Mesendoderm (in vitro differentiated cells): Measurements from ENCODE around the gene ABHD2.
A peak's percentile ranks its signal among the peaks of the same experiment; 100 is the strongest.

Experiments used
- DNase-seq: peaks from one replicate; pipeline ENCODE4 v3.0.0; 2013
- H2AK5ac ChIP-seq: 2 replicates; pipeline ENCODE4 v1.6.1; 2013; ENCODE audit warnings: low read length, inconsistent platforms
- H2BK120ac ChIP-seq: 2 replicates; pipeline ENCODE4 v1.6.1; 2013; ENCODE audit warnings: low read depth, mild to moderate bottlenecking, low read length, moderate library complexity, mixed read lengths
- H2BK15ac ChIP-seq: replicated peaks from 2 replicates; pipeline ENCODE4 v1.6.1; 2013; ENCODE audit warnings: low read depth, mild to moderate bottlenecking, moderate library complexity
- H2BK5ac ChIP-seq: 2 replicates; pipeline ENCODE4 v1.6.1; 2013; ENCODE audit warnings: low read length, inconsistent platforms
- H3K18ac ChIP-seq: 2 replicates; pipeline ENCODE4 v1.6.1; 2013; ENCODE audit warnings: mild to moderate bottlenecking, low read length, mixed read lengths
- H3K23ac ChIP-seq: one replicate; pipeline ENCODE4 v1.6.1; 2013; ENCODE audit warnings: low read length
- H3K27ac ChIP-seq: 2 replicates; pipeline ENCODE4 v1.5.1; 2013; ENCODE audit warnings: low read depth, mild to moderate bottlenecking, inconsistent platforms, low read length, moderate library complexity
- H3K27me3 ChIP-seq: 2 replicates; pipeline ENCODE4 v1.6.1; 2013; ENCODE audit warnings: low read length, control low read depth, mild to moderate bottlenecking, inconsistent platforms; ENCODE audit not compliant: insufficient read depth, poor library complexity
- H3K36me3 ChIP-seq: 2 replicates; pipeline ENCODE4 v1.6.1; 2013; ENCODE audit warnings: low read length, inconsistent platforms; ENCODE audit not compliant: control insufficient read depth, insufficient read depth
- H3K4ac ChIP-seq: one replicate; pipeline ENCODE4 v1.6.1; 2013; ENCODE audit warnings: low read depth, mild to moderate bottlenecking, low read length, moderate library complexity
- H3K4me1 ChIP-seq: 2 replicates; pipeline ENCODE4 v1.6.1; 2013; ENCODE audit warnings: low read depth, low read length, inconsistent platforms; ENCODE audit not compliant: control insufficient read depth
- H3K4me2 ChIP-seq: 2 replicates; pipeline ENCODE4 v1.6.1; 2013; ENCODE audit warnings: low read length
- H3K4me3 ChIP-seq: 2 replicates; pipeline ENCODE4 v1.5.1; 2013; ENCODE audit warnings: mild to moderate bottlenecking, low read length
- H3K56ac ChIP-seq: one replicate; pipeline ENCODE4 v1.6.1; 2013; ENCODE audit warnings: low read length
- H3K79me1 ChIP-seq: 2 replicates; pipeline ENCODE4 v1.6.1; 2013; ENCODE audit warnings: low read length, inconsistent platforms
- H3K79me2 ChIP-seq: 2 replicates; pipeline ENCODE4 v1.6.1; 2013; ENCODE audit warnings: mild to moderate bottlenecking, low read length; ENCODE audit not compliant: control insufficient read depth, insufficient read depth
- H3K9ac ChIP-seq: 2 replicates; pipeline ENCODE4 v1.6.1; 2013; ENCODE audit warnings: low read length, inconsistent platforms
- H4K5ac ChIP-seq: one replicate; pipeline ENCODE4 v1.6.1; 2013; ENCODE audit warnings: low read length
- H4K8ac ChIP-seq: one replicate; pipeline ENCODE4 v1.6.1; 2013; ENCODE audit warnings: low read depth, mild to moderate bottlenecking, control low read depth, low read length, moderate library complexity
- WGBS: extraction: QIAGEN DNeasy Blood & Tissue Kit; methylation state at CpG from one replicate; pipeline ENCODE4 v1.1.7; 2013; ENCODE audit warnings: low lambda C conversion rate, missing lambda C conversion rate; ENCODE audit not compliant: insufficient coverage; ENCODE audit errors: extremely low coverage; 5-methylcytosine and 5-hydroxymethylcytosine counted together

Gene ABHD2

GRCh38 chr15:89114990-89115389, 26.7 kb downstream of the ABHD2 start:
- Histone ChIP-seq H2BK120ac (no peak overlapping the region), H3K23ac (no peak overlapping the region), H2BK15ac (no peak overlapping the region), H3K79me1 (no peaks in the 10 kb centered on the region), H4K8ac (no peak overlapping the region), H3K4ac (no peak overlapping the region), H3K9ac (no peak overlapping the region), H3K27me3 (no peaks in the 10 kb centered on the region), H3K79me2 (no peaks in the 10 kb centered on the region), H2BK5ac (no peak overlapping the region), H3K27ac (no peak overlapping the region), H3K56ac (no peak overlapping the region), H3K36me3 (no peaks in the 10 kb centered on the region), H3K4me1 (peaks cover 5% of the 10 kb centered on the region), H2AK5ac (no peak overlapping the region), H3K4me2 (no peak overlapping the region), H3K18ac (no peak overlapping the region), H4K5ac (no peak overlapping the region), H3K4me3 (no peak overlapping the region)
- WGBS, result no CpG with 5 or more reads among the region's 3 CpGs
- DNase-seq, result peak; percentile 58

- no peak overlapping the region for H2BK5ac ChIP-seq
- H2BK15ac ChIP-seq, result no peak overlapping the region
- DNase-seq, result no peak
- peak overlapping the region; percentile 30 for H3K56ac ChIP-seq
- no peak overlapping the region for H2BK120ac ChIP-seq
- no CpG with 5 or more reads among the region's 5 CpGs for WGBS
- no peak overlapping the region for H3K18ac ChIP-seq
- peaks cover 5% of the 10 kb centered on the region for H3K4me1 ChIP-seq
- H4K8ac ChIP-seq, result no peak overlapping the region
- no peak overlapping the region for H3K4me3 ChIP-seq
- H3K79me1 ChIP-seq, result no peaks in the 10 kb centered on the region
- no peak overlapping the region for H3K4ac ChIP-seq
- no peak overlapping the region for H3K9ac ChIP-seq
- H3K23ac ChIP-seq, result no peak overlapping the region
- H3K79me2 ChIP-seq, result no peaks in the 10 kb centered on the region
- no peak overlapping the region for H3K4me2 ChIP-seq
- H3K36me3 ChIP-seq, result no peaks in the 10 kb centered on the region
- H3K27me3 ChIP-seq, result no peaks in the 10 kb centered on the region
- H2AK5ac ChIP-seq, result no peak overlapping the region
- H3K27ac ChIP-seq, result no peak overlapping the region
- no peak overlapping the region for H4K5ac ChIP-seq
These were observed 27.3 kb downstream of the ABHD2 start for GRCh38 chr15:89115547-89115946.

- H3K18ac ChIP-seq, result no peak overlapping the region
- H3K36me3 ChIP-seq, result no peaks in the 10 kb centered on the region
- no peak overlapping the region for H2BK5ac ChIP-seq
- no peak overlapping the region for H3K4me3 ChIP-seq
- no peaks in the 10 kb centered on the region for H3K79me1 ChIP-seq
- H2AK5ac ChIP-seq, result no peak overlapping the region
- no peak overlapping the region for H3K4ac ChIP-seq
- no peak overlapping the region for H4K8ac ChIP-seq
- no peak overlapping the region for H3K56ac ChIP-seq
- H3K9ac ChIP-seq, result no peak overlapping the region
- H3K23ac ChIP-seq, result no peak overlapping the region
- no peaks in the 10 kb centered on the region for H3K79me2 ChIP-seq
- DNase-seq, result no peak
- no peak overlapping the region for H4K5ac ChIP-seq
- H3K4me2 ChIP-seq, result no peak overlapping the region
- no peaks in the 10 kb centered on the region for H3K27me3 ChIP-seq
- H2BK15ac ChIP-seq, result no peak overlapping the region
- WGBS, result no CpG with 5 or more reads among the region's 7 CpGs
- no peak overlapping the region for H2BK120ac ChIP-seq
- H3K27ac ChIP-seq, result no peak overlapping the region
- H3K4me1 ChIP-seq, result peaks cover 5% of the 10 kb centered on the region
These were observed 28.1 kb downstream of the ABHD2 start for GRCh38 chr15:89116404-89116803.

GRCh38 chr15:89117790-89118189, 29.5 kb downstream of the ABHD2 start:
- H3K9ac ChIP-seq, result no peak overlapping the region
- no peak overlapping the region for H3K18ac ChIP-seq
- no peak overlapping the region for H2BK5ac ChIP-seq
- no peaks in the 10 kb centered on the region for H3K79me2 ChIP-seq
- no peak overlapping the region for H4K5ac ChIP-seq
- H3K27me3 ChIP-seq, result no peaks in the 10 kb centered on the region
- H3K4me3 ChIP-seq, result no peak overlapping the region
- H3K4me1 ChIP-seq, result peaks cover 5% of the 10 kb centered on the region
- DNase-seq, result no peak
- H2BK120ac ChIP-seq, result no peak overlapping the region
- no peak overlapping the region for H4K8ac ChIP-seq
- no peaks in the 10 kb centered on the region for H3K79me1 ChIP-seq
- no peak overlapping the region for H2AK5ac ChIP-seq
- H3K4me2 ChIP-seq, result no peak overlapping the region
- no peak overlapping the region for H3K4ac ChIP-seq
- no peak overlapping the region for H2BK15ac ChIP-seq
- H3K23ac ChIP-seq, result no peak overlapping the region
- WGBS, result no CpG with 5 or more reads among the region's 3 CpGs
- no peak overlapping the region for H3K56ac ChIP-seq
- H3K27ac ChIP-seq, result no peak overlapping the region
- H3K36me3 ChIP-seq, result no peaks in the 10 kb centered on the region

GRCh38 chr15:89118481-89118989, 30.3 kb downstream of the ABHD2 start:
- no peak overlapping the region for H3K27ac ChIP-seq
- no peak for DNase-seq
- H4K5ac ChIP-seq, result no peak overlapping the region
- H3K56ac ChIP-seq, result no peak overlapping the region
- no peaks in the 10 kb centered on the region for H3K79me2 ChIP-seq
- no peak overlapping the region for H3K18ac ChIP-seq
- no peak overlapping the region for H2BK120ac ChIP-seq
- H3K4me3 ChIP-seq, result no peak overlapping the region
- no CpG with 5 or more reads among the region's 2 CpGs for WGBS
- H3K36me3 ChIP-seq, result no peaks in the 10 kb centered on the region
- H3K79me1 ChIP-seq, result no peaks in the 10 kb centered on the region
- H4K8ac ChIP-seq, result no peak overlapping the region
- H3K4me1 ChIP-seq, result peaks cover 5% of the 10 kb centered on the region
- H3K9ac ChIP-seq, result no peak overlapping the region
- H2BK5ac ChIP-seq, result no peak overlapping the region
- no peak overlapping the region for H3K4ac ChIP-seq
- H3K23ac ChIP-seq, result no peak overlapping the region
- H2AK5ac ChIP-seq, result no peak overlapping the region
- no peaks in the 10 kb centered on the region for H3K27me3 ChIP-seq
- H2BK15ac ChIP-seq, result no peak overlapping the region
- no peak overlapping the region for H3K4me2 ChIP-seq
